Motor neuron (in vitro differentiated cells): ENCODE measurements around the gene MYORG. TPM values are rescaled to one million over a fixed set of nuclear protein-coding genes. Genes with fewer than 3 reads are reported as not detected.

Source experiments
- ATAC-seq, 8 experiments: fragments of 200-7000 bp; cut with Tn5 transposase; replicated peaks in 6 of 8; 2 replicates each; pipeline ENCODE4 v1.8.0; 2021; ENCODE audit warnings: mild to moderate bottlenecking in 8 of 8, moderate library complexity in 8 of 8
- H3K27ac ChIP-seq, 2 donors: fragments of 250-450 bp; sonication (Bioruptor Pico); 2 replicates each; pipeline ENCODE4 v1.9.0; 2021; ENCODE audit warnings: antibody characterized with exemption in 2 of 2, mild to moderate bottlenecking in 2 of 2, moderate library complexity in 1 of 2
- H3K4me1 ChIP-seq, 2 donors: fragments of 250-450 bp; sonication (Bioruptor Pico); replicated peaks in 1 of 2; 2 replicates each; pipeline ENCODE4 v1.6.1; 2021; ENCODE audit warnings: antibody characterized with exemption in 2 of 2, mild to moderate bottlenecking in 2 of 2, moderate library complexity in 1 of 2
- H3K4me3 ChIP-seq, 5 donors: fragments of 250-450 bp; sonication (Bioruptor Pico); 2 replicates each; pipeline ENCODE4 v1.9.0; 2021; ENCODE audit warnings: antibody characterized with exemption in 5 of 5, mild to moderate bottlenecking in 5 of 5, moderate library complexity in 4 of 5
- WGBS, 10 experiments: fragments of 450-650 bp; shearing (Covaris generic); methylation state at CpG; one replicate each; pipeline ENCODE4 v1.0.0; 2022; 5-methylcytosine and 5-hydroxymethylcytosine counted together
- in situ Hi-C, 9 experiments: fragments of 400-800 bp; cut with MboI; loops; one replicate each; pipeline ENCODE4 v1.15.0; 2021; ENCODE audit warnings: low sequenced_read_pairs in 9 of 9, low pct_unique_long_range_greater_than_20kb in 2 of 9; ENCODE audit not compliant: unreplicated experiment in 9 of 9
- total RNA-seq, 8 experiments: library from RNA; unstranded; fragments of 300-600 nt; gene quantifications; 2 replicates each; pipeline versions ENCODE4 v1.2.3 to v1.2.4, GENCODE V29; 2022

MYORG gene
- 10 to 100 TPM in 1 of 8 experiments, 1 to 10 TPM in 5, under 1 TPM in 2; 0.31 to 11.4 (median 2.4) TPM for total RNA-seq

GRCh38 chr9:34376596-34377403 lies at the start of gene MYORG:
Gene MYORG, minus strand, starts transcription at chr9:34376898. Its CDS starts 3,955 bp downstream, at chr9:34372943.
- Histone ChIP-seq H3K27ac (peak within 1 kb of the TSS in 1 of 2 donors; percentile 33), H3K4me3 (peak within 1 kb of the TSS; percentile 36 to 50 (median 48)), H3K4me1 (peaks cover 16 to 24% of the 10 kb centered on the region in 2 donors)
- 0 to 2% methylated on average over 1 to 13 of the region's 54 CpGs; no CpG with 5 or more reads in 8 of the 10 experiments for WGBS, 10 experiments
- in situ Hi-C loops, result no loop called here
- peak; percentile 73 to 87 (median 84) for ATAC-seq

- Histone ChIP-seq H3K27ac (no peak overlapping the region), H3K4me3 (no peak overlapping the region), H3K4me1 (no peaks in the 10 kb centered on the region)
- in situ Hi-C loops, result no loop called here
- ATAC-seq, result no peak
- 0 to 100% (median 73%) methylated on average over 1 to 4 of the region's 4 CpGs; no CpG with 5 or more reads in 1 of the 10 experiments for WGBS, 10 experiments
Measured at GRCh38 chr9:34419716-34420504, 43.2 kb upstream of the MYORG start.

- H3K27ac ChIP-seq, result no peak overlapping the region
- no peaks in the 10 kb centered on the region for H3K4me1 ChIP-seq
- no peak for ATAC-seq
- in situ Hi-C loops, result no loop called here
- WGBS, 10 experiments, result 95 to 100% (median 98%) methylated on average over 3 of the region's 3 CpGs; no CpG with 5 or more reads in 6 of the 10 experiments
- H3K4me3 ChIP-seq, result no peak overlapping the region
Measured at GRCh38 chr9:34417734-34418133, 41.0 kb upstream of the MYORG start.

- no peak overlapping the region for H3K4me3 ChIP-seq
- peak in 5 of 8 experiments; percentile 46 to 81 (median 64) for ATAC-seq
- no peak overlapping the region for H3K27ac ChIP-seq
- H3K4me1 ChIP-seq, result peaks cover 0 to 5% of the 10 kb centered on the region in 2 donors
- in situ Hi-C loops, result no loop called here
- WGBS, 10 experiments, result 0 to 48% (median 19%) methylated on average over 1 to 6 of the region's 6 CpGs; no CpG with 5 or more reads in 1 of the 10 experiments
Measured at GRCh38 chr9:34413231-34413852, 36.6 kb upstream of the MYORG start.

GRCh38 chr9:34412336-34412735 lies 35.6 kb upstream of the MYORG start:
- ATAC-seq, result no peak
- in situ Hi-C loops, result no loop called here
- Histone ChIP-seq H3K4me3 (no peak overlapping the region), H3K27ac (no peak overlapping the region), H3K4me1 (peaks cover 0 to 5% of the 10 kb centered on the region in 2 donors)
- 0 to 100% (median 89%) methylated on average over 1 of the region's 1 CpG; no CpG with 5 or more reads in 1 of the 10 experiments for WGBS, 10 experiments

GRCh38 chr9:34409154-34409553 lies 32.5 kb upstream of the MYORG start:
- in situ Hi-C loops, result loop anchor here in 2 of 9 experiments (10.0 kb wide), 1 partner anchor 86 kb away; no protein-coding TSS in a partner anchor
- H3K4me3 ChIP-seq, result no peak overlapping the region
- WGBS, 10 experiments, result 33 to 100% (median 83%) methylated on average over 1 to 2 of the region's 2 CpGs; no CpG with 5 or more reads in 4 of the 10 experiments
- peaks cover 0 to 5% of the 10 kb centered on the region in 2 donors for H3K4me1 ChIP-seq
- no peak overlapping the region for H3K27ac ChIP-seq
- peak in 1 of 8 experiments; percentile 59 for ATAC-seq

- in situ Hi-C loops, result loop anchor here in 2 of 9 experiments (10.0 kb wide), 1 partner anchor 87 kb away; no protein-coding TSS in a partner anchor
- H3K4me3 ChIP-seq, result no peak overlapping the region
- peaks cover 0 to 5% of the 10 kb centered on the region in 2 donors for H3K4me1 ChIP-seq
- no peak overlapping the region for H3K27ac ChIP-seq
- 80 to 100% (median 100%) methylated on average over 1 of the region's 1 CpG; no CpG with 5 or more reads in 3 of the 10 experiments for WGBS, 10 experiments
- no peak for ATAC-seq
Measured at GRCh38 chr9:34408173-34408572, 31.5 kb upstream of the MYORG start.

GRCh38 chr9:34406219-34406618 lies 29.5 kb upstream of the MYORG start:
- no peak overlapping the region for H3K4me3 ChIP-seq
- H3K27ac ChIP-seq, result no peak overlapping the region
- no peak for ATAC-seq
- in situ Hi-C loops, result loop anchor here in 2 of 9 experiments (10.0 kb wide), 1 partner anchor 89 kb away; no protein-coding TSS in a partner anchor
- peaks cover 0 to 5% of the 10 kb centered on the region in 2 donors for H3K4me1 ChIP-seq
- 17 to 100% (median 60%) methylated on average over 1 of the region's 1 CpG; no CpG with 5 or more reads in 5 of the 10 experiments for WGBS, 10 experiments

- H3K4me3 ChIP-seq, result no peak overlapping the region
- in situ Hi-C loops, result loop anchor here in 2 of 9 experiments (10.0 kb wide), 1 partner anchor 89 kb away; no protein-coding TSS in a partner anchor
- peaks cover 0 to 5% of the 10 kb centered on the region in 2 donors for H3K4me1 ChIP-seq
- WGBS, 10 experiments, result 67 to 100% (median 72%) methylated on average over 1 to 7 of the region's 7 CpGs; no CpG with 5 or more reads in 6 of the 10 experiments
- ATAC-seq, result peak in 3 of 8 experiments; percentile 70 to 90 (median 80)
- H3K27ac ChIP-seq, result no peak overlapping the region
Measured at GRCh38 chr9:34405719-34406118, 29.0 kb upstream of the MYORG start.

- peak; percentile 30 to 76 (median 62) for ATAC-seq
- Histone ChIP-seq H3K4me1 (no peaks in the 10 kb centered on the region), H3K4me3 (no peak overlapping the region), H3K27ac (no peak overlapping the region)
- in situ Hi-C loops, result loop anchor here in 2 of 9 experiments (10.0 kb wide), 1 partner anchor 91 kb away; no protein-coding TSS in a partner anchor
Measured at GRCh38 chr9:34403554-34404380, 27.1 kb upstream of the MYORG start.

- no peak overlapping the region for H3K4me3 ChIP-seq
- no peak overlapping the region for H3K27ac ChIP-seq
- peak in 1 of 8 experiments; percentile 16 for ATAC-seq
- WGBS, 10 experiments, result 80 to 100% (median 80%) methylated on average over 1 to 2 of the region's 40 CpGs; no CpG with 5 or more reads in 6 of the 10 experiments
- no peaks in the 10 kb centered on the region for H3K4me1 ChIP-seq
- in situ Hi-C loops, result loop anchor here in 2 of 9 experiments (10.0 kb wide), 1 partner anchor 94 kb away; no protein-coding TSS in a partner anchor
Measured at GRCh38 chr9:34400686-34401602, 24.2 kb upstream of the MYORG start.
